Measurements from ENCODE around the gene MBP. TPM values are rescaled to one million over a fixed set of nuclear protein-coding genes. Genes with fewer than 3 reads are reported as not detected.

Gene MBP
- total and polyA plus RNA-seq, 10 of the 15 experiments (the other 5 are each of a cell fraction or from before 2014, with no cell fraction given), result 12.2 to 67.8 (median 42.1) TPM

DNA sequence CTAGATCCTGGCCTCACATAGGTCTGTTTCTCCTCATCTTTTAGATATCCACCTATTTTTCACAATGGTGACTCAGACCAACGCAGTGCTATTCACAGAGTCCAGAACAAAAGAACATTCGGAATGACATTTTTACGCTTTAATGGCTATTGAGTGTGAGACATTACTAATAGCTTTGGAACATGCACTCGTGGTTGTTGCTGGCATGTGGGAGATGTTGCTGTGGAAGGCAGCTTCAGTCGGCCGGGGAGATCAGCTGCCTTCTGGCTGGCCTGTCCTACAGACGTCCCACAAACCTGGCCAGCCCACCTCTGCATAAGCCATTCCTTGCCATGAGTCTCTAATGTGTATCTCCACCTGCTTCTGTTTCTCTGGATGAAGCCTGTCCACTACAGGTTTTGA is 3.4 kb downstream of the MBP start:
- Histone ChIP-seq H3K9ac (ENCODE audit: control insufficient read depth, insufficient read depth, low read length) (peak overlapping the region; percentile 62), H3K4me2 (ENCODE audit: control insufficient read depth, insufficient read depth) (peak overlapping the region; percentile 95), H3K27me3 (replicated peaks in 1 of 2; ENCODE audit: control insufficient read depth in 2 of 2, insufficient read depth in 2 of 2, low read length in 1 of 2) (no peaks in the 10 kb centered on the region), H3K79me2 (ENCODE audit: control insufficient read depth, insufficient read depth, low read length) (peaks cover 86% of the 10 kb centered on the region), H3K4me3 (peak overlapping the region; percentile 72; the same call in 1 of the 2 replicates), H2AFZ (ENCODE audit: control insufficient read depth, low read depth, low read length) (no peak overlapping the region), H3K36me3 (ENCODE audit: control insufficient read depth in 2 of 2, insufficient read depth in 2 of 2, low read length in 1 of 2) (no peaks in the 10 kb centered on the region), H3K9me3 (replicated peaks; ENCODE audit: control insufficient read depth, insufficient read depth, low read length) (no peaks in the 10 kb centered on the region; the same call in 2 of the 3 replicates), H3K27ac (ENCODE audit: control insufficient read depth, insufficient read depth) (peak overlapping the region; percentile 92), H3K4me1 (ENCODE audit: control insufficient read depth, insufficient read depth, low read length) (peaks cover 37% of the 10 kb centered on the region), H4K20me1 (ENCODE audit: control insufficient read depth, insufficient read depth) (no peaks in the 10 kb centered on the region)
- intact Hi-C loops (cut with micrococcal nuclease; ENCODE audit: unreplicated experiment) (loop anchor here (5.0 to 10.0 kb wide), 2 partner anchors 307 to 634 kb away; partner anchors contain the start of genes ZNF236 and ZNF516), in situ Hi-C loops (cut with MboI) (loop anchor here (10.0 kb wide), 2 partner anchors 64 to 654 kb away; no protein-coding TSS in a partner anchor)
- no peak for DNase-seq (ENCODE audit: low read depth, low spot score)
- TF ChIP-seq POLR2AphosphoS2 (IDR thresholded peaks at IDR 0.05; ENCODE audit: low read depth, low read length) (no peak), MEF2B (IDR thresholded peaks at IDR 0.05; ENCODE audit: partially characterized antibody, poor library complexity, severe bottlenecking) (no peak), USF2 (IDR thresholded peaks at IDR 0.05; ENCODE audit: borderline replicate concordance, low read depth, low read length) (no peak), SIN3A (IDR thresholded peaks at IDR 0.05; ENCODE audit: low read depth, low read length) (0 out of 2 replicates have a peak, but pooled peaks have one; percentile 29), MAX (IDR thresholded peaks at IDR 0.05; ENCODE audit: low read depth, low read length) (no peak), PML (IDR thresholded peaks at IDR 0.05; ENCODE audit: low read length) (no peak), MYC (IDR thresholded peaks at IDR 0.05; ENCODE audit: insufficient read depth, insufficient read length, insufficient replicate concordance, low read length, severe bottlenecking) (no peak), ZNF622 (IDR thresholded peaks at IDR 0.05) (no peak), POLR2AphosphoS5 (IDR thresholded peaks at IDR 0.05; ENCODE audit: low read length) (peak; percentile 22; the same call in 1 of the 2 replicates), CBX5 (IDR thresholded peaks at IDR 0.05; ENCODE audit: low read depth) (no peak), RBBP5 (conservative IDR thresholded peaks at IDR 0.05) (no peak), STAT3 (IDR thresholded peaks at IDR 0.05; ENCODE audit: low read depth, low read length) (no peak)
- TF ChIP-seq, protein P1, sequence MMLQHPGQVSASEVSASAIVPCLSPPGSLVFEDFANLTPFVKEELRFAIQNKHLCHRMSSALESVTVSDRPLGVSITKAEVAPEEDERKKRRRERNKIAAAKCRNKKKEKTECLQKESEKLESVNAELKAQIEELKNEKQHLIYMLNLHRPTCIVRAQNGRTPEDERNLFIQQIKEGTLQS (IDR thresholded peaks at IDR 0.05; ENCODE audit: borderline replicate concordance, extremely low read depth, low read depth, low read length), result no peak
- ChIA-PET SMC1A (ENCODE audit: uncharacterized antibody, unreplicated experiment) (interaction anchor here (0.7 to 7.5 kb wide), 12 partner anchors 8 to 82 kb away, joined by 3 to 69 read pairs (median 6); no protein-coding TSS in a partner anchor), POLR2A (interaction anchor here (0.8 to 5.2 kb wide), 6 partner anchors 15 to 66 kb away, joined by 3 to 45 read pairs (median 4); no protein-coding TSS in a partner anchor), RAD21 (ENCODE audit: unreplicated experiment) (interaction anchor here (0.7 to 9.0 kb wide), 6 partner anchors 21 to 128 kb away, joined by 3 to 73 read pairs (median 6); no protein-coding TSS in a partner anchor), CTCF (interaction anchor here (1.0 to 4.1 kb wide), 7 partner anchors 27 to 82 kb away, joined by 3 to 17 read pairs (median 5); no protein-coding TSS in a partner anchor)
- FAIRE-seq, result no peak
- BruUV-seq (replicated peaks), result no TSS peak
- WGBS (ENCODE audit: insufficient coverage, insufficient replicate concordance, low lambda C conversion rate, missing lambda C conversion rate), result 60% methylated on average over 7 of the region's 7 CpGs
- ATAC-seq, result no peak

Measured in GM12878 (cell line).